Astrocyte (in vitro differentiated cells and primary cell): ENCODE measurements around the gene SLC16A2. TPM values are rescaled to one million over a fixed set of nuclear protein-coding genes. Genes with fewer than 3 reads are reported as not detected.
A peak's percentile ranks its signal among the peaks of the same experiment; 100 is the strongest.

ENCODE experiments used
- DNase-seq: peaks from one replicate; pipeline ENCODE4 v3.0.0-alpha.2; 2010; ENCODE audit warnings: low read depth
- FAIRE-seq: peaks from 2 replicates; lab custom pipeline; 2011; peaks lifted over from hg19 to GRCh38; lab: Jason Lieb, UNC
- H2AFZ ChIP-seq: 2 replicates; pipeline ENCODE4 v1.6.0; 2012; ENCODE audit warnings: low read depth, low read length, inconsistent platforms
- H3K27ac ChIP-seq: 2 replicates; pipeline ENCODE4 v1.5.1; 2011; ENCODE audit warnings: low read depth, low read length, inconsistent platforms
- H3K27me3 ChIP-seq: 2 replicates; pipeline ENCODE4 v1.6.0; 2011; ENCODE audit warnings: low read length, inconsistent platforms; ENCODE audit not compliant: insufficient read depth
- H3K36me3 ChIP-seq: 2 replicates; pipeline ENCODE4 v1.5.1; 2011; ENCODE audit warnings: low read length, inconsistent platforms; ENCODE audit not compliant: insufficient read depth
- H3K4me1 ChIP-seq: 2 replicates; pipeline ENCODE4 v1.5.1; 2011; ENCODE audit warnings: low read length, inconsistent platforms; ENCODE audit not compliant: insufficient read depth
- H3K4me2 ChIP-seq: 2 replicates; pipeline ENCODE4 v1.6.0; 2012; ENCODE audit warnings: low read length, inconsistent platforms
- H3K4me3 ChIP-seq: 2 replicates; pipeline ENCODE4 v1.5.1; 2011; ENCODE audit warnings: low read depth, mild to moderate bottlenecking, low read length, inconsistent platforms; ENCODE audit not compliant: insufficient read depth
- H3K79me2 ChIP-seq: 2 replicates; pipeline ENCODE4 v1.6.0; 2012; ENCODE audit warnings: mild to moderate bottlenecking, low read length, inconsistent platforms; ENCODE audit not compliant: insufficient read depth
- H3K9ac ChIP-seq: 2 replicates; pipeline ENCODE4 v1.6.0; 2012; ENCODE audit warnings: mild to moderate bottlenecking, low read length, inconsistent platforms
- H3K9me3 ChIP-seq: 2 replicates; pipeline ENCODE4 v1.5.1; 2012; ENCODE audit warnings: low read depth, mild to moderate bottlenecking, low read length, inconsistent platforms; ENCODE audit not compliant: insufficient read depth
- H4K20me1 ChIP-seq: 2 replicates; pipeline ENCODE4 v1.6.0; 2012; ENCODE audit warnings: low read length, inconsistent platforms; ENCODE audit not compliant: insufficient read depth
- H3K27ac Mint-ChIP-seq: one replicate; pipeline ENCODE4 v1.8.0; 2021; ENCODE audit warnings: mild to moderate bottlenecking, mixed read lengths; ENCODE audit not compliant: unreplicated experiment
- H3K27me3 Mint-ChIP-seq: one replicate; pipeline ENCODE4 v1.8.0; 2021; ENCODE audit warnings: low read depth, mixed read lengths; ENCODE audit not compliant: unreplicated experiment
- H3K36me3 Mint-ChIP-seq: one replicate; pipeline ENCODE4 v1.8.0; 2021; ENCODE audit warnings: low read depth, mixed read lengths; ENCODE audit not compliant: unreplicated experiment
- H3K4me1 Mint-ChIP-seq: one replicate; pipeline ENCODE4 v1.8.0; 2021; ENCODE audit warnings: low read depth, mixed read lengths; ENCODE audit not compliant: unreplicated experiment
- H3K4me3 Mint-ChIP-seq: one replicate; pipeline ENCODE4 v1.8.0; 2021; ENCODE audit warnings: mild to moderate bottlenecking, moderate library complexity, mixed read lengths; ENCODE audit not compliant: unreplicated experiment
- H3K9me3 Mint-ChIP-seq: one replicate; pipeline ENCODE4 v1.8.0; 2021; ENCODE audit warnings: mild to moderate bottlenecking, mixed read lengths; ENCODE audit not compliant: unreplicated experiment
- EZH2 ChIP-seq: IDR thresholded peaks from 2 replicates; pipeline ENCODE4 v1.6.1; 2012; ENCODE audit warnings: mild to moderate bottlenecking, low read length, inconsistent platforms; ENCODE audit not compliant: insufficient read depth
- total RNA-seq: library from RNA; stranded (reverse); gene quantifications from 2 replicates; pipeline ENCODE4 v1.2.1, GENCODE V29; 2021
- TF ChIP-seq, protein P1 (sequence below): IDR thresholded peaks from 2 replicates; pipeline ENCODE4 v1.5.1; 2011; ENCODE audit warnings: low read depth, mild to moderate bottlenecking, inconsistent platforms, low read length, moderate library complexity; ENCODE audit not compliant: insufficient read depth

The SLC16A2 gene
- total RNA-seq, 1 donor from 2014 or later: 21.1 TPM

DNA sequence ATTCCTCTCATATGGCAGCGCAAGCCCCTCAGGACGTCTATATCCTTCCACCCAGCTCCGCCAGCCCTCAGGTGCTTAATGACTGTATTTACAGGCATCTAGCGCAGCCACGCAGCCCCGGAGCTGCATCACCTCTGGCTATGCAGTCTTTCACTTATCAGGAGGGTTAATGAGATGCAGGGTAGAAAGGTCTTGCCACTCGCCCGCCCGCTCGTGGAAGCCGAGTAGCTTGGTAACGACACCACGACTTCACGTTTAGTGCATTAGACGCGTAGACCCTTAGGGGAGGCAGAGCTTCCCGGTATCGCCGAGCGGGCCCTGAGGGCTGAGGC lies 1.5 kb upstream of the SLC16A2 start:
- H3K27me3 Mint-ChIP-seq: no peaks in the 10 kb centered on the region
- Histone ChIP-seq H4K20me1 (peaks cover 6% of the 10 kb centered on the region), H3K9ac (peak overlapping the region; percentile 85), H3K36me3 (no peaks in the 10 kb centered on the region), H3K4me1 (peaks cover 14% of the 10 kb centered on the region), H3K9me3 (no peaks in the 10 kb centered on the region), H3K27ac (peak overlapping the region; percentile 67), H3K4me3 (peak overlapping the region; percentile 66), H3K79me2 (peaks cover 5% of the 10 kb centered on the region), H3K4me2 (peak overlapping the region; percentile 97), H2AFZ (peak overlapping the region; percentile 75), H3K27me3 (no peaks in the 10 kb centered on the region)
- no peak for TF ChIP-seq EZH2
- TF ChIP-seq, protein P1, sequence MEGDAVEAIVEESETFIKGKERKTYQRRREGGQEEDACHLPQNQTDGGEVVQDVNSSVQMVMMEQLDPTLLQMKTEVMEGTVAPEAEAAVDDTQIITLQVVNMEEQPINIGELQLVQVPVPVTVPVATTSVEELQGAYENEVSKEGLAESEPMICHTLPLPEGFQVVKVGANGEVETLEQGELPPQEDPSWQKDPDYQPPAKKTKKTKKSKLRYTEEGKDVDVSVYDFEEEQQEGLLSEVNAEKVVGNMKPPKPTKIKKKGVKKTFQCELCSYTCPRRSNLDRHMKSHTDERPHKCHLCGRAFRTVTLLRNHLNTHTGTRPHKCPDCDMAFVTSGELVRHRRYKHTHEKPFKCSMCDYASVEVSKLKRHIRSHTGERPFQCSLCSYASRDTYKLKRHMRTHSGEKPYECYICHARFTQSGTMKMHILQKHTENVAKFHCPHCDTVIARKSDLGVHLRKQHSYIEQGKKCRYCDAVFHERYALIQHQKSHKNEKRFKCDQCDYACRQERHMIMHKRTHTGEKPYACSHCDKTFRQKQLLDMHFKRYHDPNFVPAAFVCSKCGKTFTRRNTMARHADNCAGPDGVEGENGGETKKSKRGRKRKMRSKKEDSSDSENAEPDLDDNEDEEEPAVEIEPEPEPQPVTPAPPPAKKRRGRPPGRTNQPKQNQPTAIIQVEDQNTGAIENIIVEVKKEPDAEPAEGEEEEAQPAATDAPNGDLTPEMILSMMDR: no peak
- no peaks in the 10 kb centered on the region for H3K9me3 Mint-ChIP-seq
- no peak for DNase-seq
- peaks cover 5% of the 10 kb centered on the region for H3K4me1 Mint-ChIP-seq
- H3K4me3 Mint-ChIP-seq: peak overlapping the region; percentile 87
- FAIRE-seq: no peak
- no peaks in the 10 kb centered on the region for H3K36me3 Mint-ChIP-seq
- no peak overlapping the region for H3K27ac Mint-ChIP-seq

DNA sequence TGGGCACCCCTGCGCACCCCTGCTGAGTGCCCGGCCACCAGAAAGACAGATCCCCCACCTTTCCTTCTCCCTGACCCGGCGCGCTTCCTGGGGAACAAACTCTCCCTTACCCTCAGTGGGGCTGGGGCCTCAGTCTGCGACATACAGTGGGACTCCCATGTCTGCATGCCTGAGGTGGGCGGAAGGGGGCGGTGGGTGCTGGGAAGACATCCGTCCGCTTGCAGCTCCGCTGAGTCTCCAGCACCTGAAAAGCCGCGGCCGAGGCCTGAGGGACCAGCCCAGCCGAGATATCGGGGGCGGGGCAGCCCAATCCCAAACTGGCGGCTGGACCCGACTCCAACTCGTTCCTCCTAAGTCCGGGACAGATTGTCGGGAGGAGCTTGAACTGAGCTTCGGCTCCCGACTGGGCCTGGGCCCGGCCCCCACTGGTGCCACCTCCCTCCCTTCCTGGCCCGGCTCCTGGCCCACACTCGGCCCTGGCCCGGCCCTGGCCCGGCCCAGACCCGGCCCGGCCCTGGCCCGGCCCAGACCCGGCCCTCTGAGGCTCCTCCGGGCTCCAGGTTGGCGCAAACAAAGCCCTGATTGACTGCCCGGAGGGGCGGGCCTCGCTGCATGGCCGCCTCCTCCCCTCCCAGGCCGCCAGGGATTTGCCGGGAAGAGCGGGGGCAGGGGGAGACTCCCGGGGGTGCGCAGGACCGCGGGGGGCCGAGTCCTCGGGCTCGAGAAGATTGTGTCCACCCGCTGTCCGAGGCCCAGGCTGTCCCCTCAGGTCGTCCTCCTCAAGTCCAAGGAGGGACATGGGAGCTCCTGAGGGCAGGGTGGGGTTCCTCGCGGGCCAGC lies 877 bp upstream of the SLC16A2 start:
- no peaks in the 10 kb centered on the region for H3K36me3 Mint-ChIP-seq
- no peaks in the 10 kb centered on the region for H3K9me3 Mint-ChIP-seq
- H3K79me2 ChIP-seq: peaks cover 5% of the 10 kb centered on the region
- no peaks in the 10 kb centered on the region for H3K36me3 ChIP-seq
- H3K9me3 ChIP-seq: no peaks in the 10 kb centered on the region
- TF ChIP-seq, protein P1: no peak
- TF ChIP-seq EZH2: no peak
- FAIRE-seq: no peak
- H3K4me2 ChIP-seq: peak overlapping the region; percentile 97
- peak overlapping the region; percentile 87 for H3K4me3 Mint-ChIP-seq
- peak overlapping the region; percentile 83 for H2AFZ ChIP-seq
- peak overlapping the region; percentile 87 for H3K27ac Mint-ChIP-seq
- peak; percentile 54 for DNase-seq
- H3K27ac ChIP-seq: peak overlapping the region; percentile 67
- H4K20me1 ChIP-seq: peaks cover 6% of the 10 kb centered on the region
- H3K4me1 Mint-ChIP-seq: peaks cover 5% of the 10 kb centered on the region
- no peaks in the 10 kb centered on the region for H3K27me3 ChIP-seq
- peak overlapping the region; percentile 85 for H3K9ac ChIP-seq
- H3K27me3 Mint-ChIP-seq: no peaks in the 10 kb centered on the region
- H3K4me3 ChIP-seq: peak overlapping the region; percentile 66
- H3K4me1 ChIP-seq: peaks cover 14% of the 10 kb centered on the region
